GM12878 (cell line): ENCODE measurements around the gene SLC17A8. TPM values are rescaled to one million over a fixed set of nuclear protein-coding genes. Genes with fewer than 3 reads are reported as not detected.

ENCODE experiments used
- ATF7 ChIP-seq: fragments of 450-650 bp; IDR thresholded peaks from 2 replicates; pipeline ENCODE4 v1.6.1; 2016; ENCODE audit warnings: low read depth, mild to moderate bottlenecking
- BCLAF1 ChIP-seq: fragments of 450-650 bp; IDR thresholded peaks from 2 replicates; pipeline ENCODE4 v1.6.1; 2017; ENCODE audit warnings: antibody characterized with exemption, mild to moderate bottlenecking, moderate library complexity
- BHLHE40 ChIP-seq, 2 experiments: fragments of 450-650 bp in 1 of 2; IDR thresholded peaks; 2 replicates each; pipeline ENCODE4 v1.6.1; 2011 to 2017; ENCODE audit warnings: low read depth in 2 of 2, borderline replicate concordance in 1 of 2, improper control_type of control experiment in 1 of 2, low read length in 1 of 2, mild to moderate bottlenecking in 1 of 2
- CREM ChIP-seq: IDR thresholded peaks from 2 replicates; pipeline ENCODE4 v1.6.1; 2014; ENCODE audit warnings: antibody characterized with exemption, low read depth
- IKZF1 ChIP-seq: fragments of 450-650 bp; conservative IDR thresholded peaks from 2 replicates; pipeline ENCODE4 v1.6.1; 2017; ENCODE audit warnings: antibody characterized with exemption, mild to moderate bottlenecking
- IKZF2 ChIP-seq, 2 experiments: fragments of 450-650 bp; IDR thresholded peaks; 2 replicates each; pipeline ENCODE4 v1.6.1; 2017; ENCODE audit warnings: mild to moderate bottlenecking in 2 of 2, moderate library complexity in 2 of 2
- MXI1 ChIP-seq: fragments of 150-350 bp; IDR thresholded peaks from 2 replicates; pipeline ENCODE4 v1.6.1; 2011; ENCODE audit warnings: low read depth, mild to moderate bottlenecking, inconsistent platforms, low read length, improper control_type of control experiment
- PKNOX1 ChIP-seq: fragments of 450-650 bp; IDR thresholded peaks from 2 replicates; pipeline ENCODE4 v1.6.1; 2016; ENCODE audit warnings: mild to moderate bottlenecking
- POLR2AphosphoS5 ChIP-seq: IDR thresholded peaks from 2 replicates; pipeline ENCODE4 v1.6.1; 2011; ENCODE audit warnings: mild to moderate bottlenecking, low read length, inconsistent platforms
- RAD51 ChIP-seq: fragments of 450-650 bp; IDR thresholded peaks from 2 replicates; pipeline ENCODE4 v1.6.1; 2016; ENCODE audit warnings: moderate library complexity, mild to moderate bottlenecking, inconsistent platforms
- RELB ChIP-seq: fragments of 450-650 bp; IDR thresholded peaks from 2 replicates; pipeline ENCODE4 v1.6.1; 2017; ENCODE audit warnings: low read depth, mild to moderate bottlenecking, moderate library complexity
- RUNX3 ChIP-seq: IDR thresholded peaks from 2 replicates; pipeline ENCODE4 v1.6.1; 2012; ENCODE audit warnings: low read length, inconsistent platforms
- SIX5 ChIP-seq: IDR thresholded peaks from 2 replicates; pipeline ENCODE4 v1.6.1; 2011; ENCODE audit warnings: mild to moderate bottlenecking, low read depth, low read length, moderate library complexity; ENCODE audit not compliant: severe bottlenecking
- SKIL ChIP-seq: fragments of 450-650 bp; IDR thresholded peaks from 2 replicates; pipeline ENCODE4 v1.6.1; 2017; ENCODE audit warnings: mild to moderate bottlenecking, low read depth, inconsistent platforms; ENCODE audit not compliant: poor library complexity, severe bottlenecking
- SMAD1 ChIP-seq: fragments of 450-650 bp; IDR thresholded peaks from 2 replicates; pipeline ENCODE4 v1.6.1; 2018; ENCODE audit warnings: mild to moderate bottlenecking, low read depth; ENCODE audit not compliant: partially characterized antibody
- SPI1 ChIP-seq: IDR thresholded peaks from 2 replicates; pipeline ENCODE4 v1.6.1; 2011; ENCODE audit warnings: low read depth, mild to moderate bottlenecking, low read length, moderate library complexity, borderline replicate concordance; ENCODE audit not compliant: insufficient read depth
- STAT1 ChIP-seq: fragments of 450-650 bp; conservative IDR thresholded peaks from 2 replicates; pipeline ENCODE4 v1.6.1; 2014; ENCODE audit warnings: antibody characterized with exemption, mild to moderate bottlenecking
- TCF12 ChIP-seq: IDR thresholded peaks from 2 replicates; pipeline ENCODE4 v1.6.1; 2011; ENCODE audit warnings: low read depth, mild to moderate bottlenecking, low read length
- YY1 ChIP-seq: IDR thresholded peaks from 2 replicates; pipeline ENCODE4 v1.6.1; 2011; ENCODE audit warnings: low read depth, mild to moderate bottlenecking, low read length
- ZBTB4 ChIP-seq: fragments of 450-650 bp; formaldehyde crosslinking; IDR thresholded peaks from 2 replicates; pipeline ENCODE4 v1.4.0; 2022; ENCODE audit warnings: mild to moderate bottlenecking, moderate library complexity
- polyA plus RNA-seq, 11 experiments: library from polyadenylated mRNA; depleted of rRNA in 4 of 11; unstranded in 6 of 11; stranded (reverse) in 5 of 11; fragments of >200 nt; fragmentation: Nextera tagmentation in 4 of 11; fragmentation: Illumina TruSeq in 1 of 11; extraction: Ambion mirVana in 4 of 11; extraction: Trizol in 1 of 11; gene quantifications; 1 replicate in 1 of 11; 2 replicates in 10 of 11; pipeline versions ENCODE4 v1.2.1 to v1.2.3, GENCODE V29; 2011 to 2016; ENCODE audit warnings: inconsistent platforms in 2 of 11, missing spikeins in 2 of 11, low read depth in 1 of 11
- total RNA-seq, 4 experiments: library from RNA; depleted of rRNA in 3 of 4; stranded (reverse); fragments of >200 nt in 3 of 4; fragmentation: Illumina TruSeq in 1 of 4; extraction: Trizol in 1 of 4; gene quantifications; 2 replicates each; pipeline versions ENCODE4 v1.2.1 to v1.2.3, GENCODE V29; 2013 to 2021

SLC17A8 gene
- total and polyA plus RNA-seq, 10 of the 15 experiments (the other 5 are each of a cell fraction or from before 2014, with no cell fraction given), result 0.18 TPM; not detected in 9

- TF ChIP-seq RELB (peak; percentile 93), CREM (0 out of 2 replicates have a peak, but pooled peaks have one; percentile 10), TCF12 (peak; percentile 35; the same call in 1 of the 2 replicates), POLR2AphosphoS5 (peak; percentile 46; the same call in 1 of the 2 replicates), BHLHE40 (IDR thresholded peaks at IDR 0.05; ENCODE audit: borderline replicate concordance in 1 of 2, low read depth in 2 of 2, low read length in 1 of 2) (peak; percentile 27 to 57; a peak in 1 of 4 replicates), IKZF1 (0 out of 2 replicates have a peak, but pooled peaks have one; percentile 50), ZBTB4 (CRISPR knock-in tag) (no peak), BCLAF1 (no peak), SMAD1 (no peak), STAT1 (no peak), IKZF2 (IDR thresholded peaks at IDR 0.05) (peak; percentile 42 to 66; a peak in 3 of 4 replicates), MXI1 (no peak), YY1 (peak; percentile 73), RUNX3 (peak; percentile 71), ATF7 (0 out of 2 replicates have a peak, but pooled peaks have one; percentile 16), SKIL (peak; percentile 71), SIX5 (no peak), PKNOX1 (peak; percentile 91), SPI1 (peak; percentile 89), RAD51 (peak; percentile 45)
Measured at GRCh38 chr12:100329800-100330199, 27.1 kb upstream of the SLC17A8 start (continued).
